Measurements from ENCODE around the gene NXNL1.
"Not testable (repeated sequence)": the region's sequence is repeated elsewhere in the genome, so short reads cannot be mapped to it uniquely, and the experiment has no call there.

Gene NXNL1

DNA sequence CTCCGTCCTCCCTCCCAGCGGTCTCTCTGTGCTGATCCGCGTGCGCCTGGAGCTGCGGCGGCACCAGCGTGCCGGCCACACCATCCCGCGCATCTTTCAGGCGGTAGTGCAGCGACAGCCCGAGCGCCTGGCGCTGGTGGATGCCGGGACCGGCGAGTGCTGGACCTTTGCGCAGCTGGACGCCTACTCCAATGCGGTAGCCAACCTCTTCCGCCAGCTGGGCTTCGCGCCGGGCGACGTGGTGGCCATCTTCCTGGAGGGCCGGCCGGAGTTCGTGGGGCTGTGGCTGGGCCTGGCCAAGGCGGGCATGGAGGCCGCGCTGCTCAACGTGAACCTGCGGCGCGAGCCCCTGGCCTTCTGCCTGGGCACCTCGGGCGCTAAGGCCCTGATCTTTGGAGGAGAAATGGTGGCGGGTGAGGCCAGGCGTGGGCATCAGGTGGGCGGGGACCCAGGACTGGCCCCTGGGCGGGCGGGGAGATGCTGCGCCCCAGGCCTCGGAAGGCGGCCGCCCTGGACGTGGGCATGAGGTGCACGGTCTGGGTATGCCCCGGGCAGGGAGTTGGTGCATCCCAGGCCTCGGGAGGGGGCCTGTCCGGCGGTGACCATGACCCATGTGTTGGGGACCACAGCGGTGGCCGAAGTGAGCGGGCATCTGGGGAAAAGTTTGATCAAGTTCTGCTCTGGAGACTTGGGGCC lies 26.0 kb upstream of the NXNL1 start:
- no peak for DNase-seq (ENCODE audit: low spot score)

DNA sequence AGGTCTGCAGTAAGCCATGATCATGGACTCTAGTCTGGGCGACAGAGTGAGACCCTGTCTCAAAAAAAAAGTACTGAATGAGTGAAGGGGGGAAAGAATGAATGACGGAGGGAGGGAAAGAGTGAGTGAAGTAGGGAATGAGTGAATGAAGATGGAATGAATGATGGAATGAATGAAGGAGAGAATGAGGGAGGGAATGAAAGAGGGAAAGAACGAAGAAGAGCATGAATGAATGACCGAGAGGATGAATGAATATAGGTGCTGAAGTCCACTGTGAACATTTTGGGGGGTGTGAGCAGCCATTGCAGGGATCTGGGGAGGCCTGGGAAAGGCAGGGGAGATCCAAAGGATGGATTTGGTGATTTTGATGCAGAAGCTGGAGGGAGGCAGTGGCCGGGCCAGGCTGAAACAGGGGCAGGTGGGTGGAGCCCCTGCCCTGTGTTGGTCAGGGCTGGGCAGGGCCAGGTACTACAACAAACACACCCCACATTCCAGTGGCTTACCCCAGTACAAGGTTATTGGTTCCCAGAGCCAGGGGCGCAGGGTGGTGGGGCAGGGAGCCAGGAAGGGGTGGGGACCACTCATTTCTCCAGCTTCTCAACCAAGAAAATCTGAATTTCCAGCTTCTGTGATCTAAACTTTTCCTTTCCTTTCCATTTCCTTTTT lies 23.9 kb upstream of the NXNL1 start:
- DNase-seq (ENCODE audit: low spot score): no peak

DNA sequence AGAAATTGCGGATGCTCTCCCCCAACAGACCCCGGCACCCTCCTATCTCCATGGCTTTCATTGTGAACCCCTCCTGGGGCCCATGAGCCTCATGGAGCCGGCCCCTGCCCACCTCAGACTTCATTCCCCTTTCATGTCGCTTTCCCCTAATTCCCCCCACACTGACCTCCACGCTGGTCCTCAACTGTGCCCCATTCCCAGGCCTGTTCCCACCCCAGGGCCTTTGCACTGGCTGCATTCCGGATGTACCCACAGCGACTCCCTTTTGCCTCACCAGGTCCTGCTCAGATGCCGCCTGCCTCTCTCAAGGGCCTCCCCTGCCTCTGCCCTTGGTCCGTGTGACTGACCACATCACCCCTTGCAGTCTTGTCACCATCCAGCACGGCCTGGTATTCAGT lies 22.9 kb upstream of the NXNL1 start:
- DNase-seq (ENCODE audit: low spot score): no peak

DNA sequence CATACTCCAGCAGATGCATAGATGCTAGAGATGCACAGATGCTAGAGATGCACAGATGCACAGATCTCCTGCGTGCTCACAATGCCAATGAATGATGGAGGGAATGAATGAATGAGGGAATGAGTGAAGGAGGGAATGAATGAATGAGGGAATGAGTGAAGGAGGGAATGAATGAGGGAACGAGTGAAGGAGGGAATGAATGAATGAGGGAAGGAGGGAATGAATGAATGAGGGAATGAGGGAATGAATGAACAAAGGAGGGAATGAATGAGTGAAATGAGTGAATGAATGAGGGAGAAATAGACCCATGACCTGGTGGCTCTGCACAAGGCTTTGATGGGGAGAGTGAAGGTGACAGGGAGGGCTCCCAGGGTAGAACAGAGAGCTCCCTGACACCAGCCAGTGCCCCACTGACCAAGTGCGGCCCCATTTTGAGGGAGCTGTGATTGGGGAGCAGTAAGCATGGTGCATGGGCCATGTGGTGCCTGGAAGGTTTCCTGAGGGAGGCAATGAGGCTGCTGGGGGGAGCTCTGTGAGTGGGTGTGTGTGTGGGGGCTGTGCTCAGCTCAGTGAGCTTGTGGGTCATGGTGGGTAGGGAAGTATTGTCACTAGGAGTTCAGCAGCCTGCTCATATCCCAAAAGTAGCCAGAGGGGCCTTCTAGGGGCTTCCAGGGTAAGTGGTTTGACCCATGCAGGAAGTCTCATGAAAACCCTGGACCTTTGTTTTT lies 22.3 kb upstream of the NXNL1 start:
- no peak for DNase-seq (ENCODE audit: low spot score)

DNA sequence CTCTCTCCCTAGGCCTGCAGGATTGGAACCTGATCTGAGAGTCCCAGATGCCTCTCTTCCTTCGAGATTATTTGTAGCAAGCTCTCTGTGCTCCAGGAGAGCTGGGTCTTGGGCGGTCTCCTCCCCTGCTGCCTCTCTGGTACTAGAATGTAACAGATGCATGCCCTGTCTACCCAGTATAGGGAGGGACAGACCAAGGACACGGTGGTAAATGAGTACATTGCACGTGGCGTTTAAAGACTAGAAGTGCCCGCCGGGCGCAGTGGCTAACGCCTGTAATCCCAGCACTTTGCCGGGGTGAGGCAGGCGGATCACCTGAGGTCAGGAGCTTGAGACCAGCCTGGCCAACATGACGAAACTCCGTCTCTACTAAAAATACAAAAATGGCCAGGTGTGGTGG lies 21.3 kb upstream of the NXNL1 start:
- DNase-seq (ENCODE audit: low spot score): no peak

DNA sequence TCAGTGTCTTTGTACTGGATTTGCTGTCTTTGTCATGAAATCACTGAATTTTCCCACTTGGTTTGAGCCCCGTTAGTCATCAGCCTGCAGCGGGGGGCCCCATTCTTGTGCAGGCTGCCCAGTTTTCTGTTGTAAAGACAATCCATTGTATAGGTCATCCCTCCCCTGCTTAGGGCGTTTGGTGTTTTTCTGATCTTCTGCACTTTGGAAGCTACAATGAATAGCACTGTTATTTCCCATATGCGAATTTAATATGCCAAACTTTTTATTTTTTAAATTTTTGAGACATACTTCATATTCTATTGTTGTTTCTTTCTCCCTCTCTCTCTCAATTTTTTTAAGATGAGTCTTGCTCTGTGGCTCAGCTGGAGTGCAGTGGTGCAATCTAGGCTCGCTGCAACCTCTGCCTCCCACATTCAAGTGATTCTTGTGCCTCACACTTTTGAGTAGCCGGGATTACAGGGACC lies 18.6 kb upstream of the NXNL1 start:
- DNase-seq (ENCODE audit: low spot score): peak; percentile 62

DNA sequence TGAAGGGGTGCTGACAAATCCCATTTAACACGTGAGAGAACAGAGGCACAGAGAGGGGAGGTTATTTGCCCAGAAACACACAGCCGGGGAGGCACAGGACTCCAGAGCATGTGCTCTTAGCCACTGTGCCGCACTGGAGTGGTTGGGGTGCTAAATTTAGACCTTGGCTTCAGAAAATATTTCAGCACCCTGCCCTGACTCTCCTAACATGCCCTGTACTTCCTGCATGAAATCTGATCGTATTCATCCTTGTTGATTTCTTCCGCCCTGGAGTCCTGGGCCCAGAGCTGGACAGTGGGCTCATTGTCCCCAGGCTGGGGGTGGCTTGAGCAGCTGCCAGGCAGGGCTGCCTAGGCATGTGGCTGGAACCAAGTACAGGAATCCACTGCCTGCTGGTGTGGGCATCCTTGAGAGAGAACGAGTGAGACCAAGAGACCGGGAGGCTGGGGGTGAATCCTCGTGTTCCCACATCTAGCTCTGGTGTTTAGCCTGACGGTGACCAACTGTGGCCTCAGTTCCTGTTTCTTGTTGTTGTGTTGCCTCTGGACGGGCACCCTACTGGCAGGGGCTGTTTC lies 14.9 kb upstream of the NXNL1 start:
- DNase-seq (ENCODE audit: low spot score): peak; percentile 31

DNA sequence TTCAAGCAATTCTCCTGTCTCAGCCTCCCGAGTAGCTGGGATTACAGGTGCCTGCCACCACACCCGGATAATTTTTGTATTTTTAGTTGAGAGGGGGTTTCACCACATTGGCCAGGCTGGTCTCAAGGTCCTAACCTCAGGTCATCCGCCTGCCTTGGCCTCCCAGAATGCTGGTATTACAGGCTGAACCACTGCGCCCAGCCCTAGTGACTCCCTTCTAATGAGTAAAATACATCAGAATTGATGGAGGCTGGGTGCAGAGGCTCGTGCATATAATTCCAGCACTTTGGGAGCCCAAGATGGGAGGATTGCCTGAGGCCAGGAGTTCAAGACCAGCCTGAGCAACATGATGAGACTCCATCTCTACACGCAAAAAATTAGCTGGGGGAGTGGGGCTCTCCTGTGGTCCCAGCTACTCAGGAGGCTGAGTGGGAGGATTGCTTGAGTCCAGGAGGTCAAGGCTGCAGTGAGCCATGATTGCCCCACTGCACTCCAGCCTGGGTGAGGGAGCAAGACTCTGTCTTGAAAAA lies 14.3 kb upstream of the NXNL1 start:
- DNase-seq (ENCODE audit: low spot score): not testable (repeated sequence)

DNA sequence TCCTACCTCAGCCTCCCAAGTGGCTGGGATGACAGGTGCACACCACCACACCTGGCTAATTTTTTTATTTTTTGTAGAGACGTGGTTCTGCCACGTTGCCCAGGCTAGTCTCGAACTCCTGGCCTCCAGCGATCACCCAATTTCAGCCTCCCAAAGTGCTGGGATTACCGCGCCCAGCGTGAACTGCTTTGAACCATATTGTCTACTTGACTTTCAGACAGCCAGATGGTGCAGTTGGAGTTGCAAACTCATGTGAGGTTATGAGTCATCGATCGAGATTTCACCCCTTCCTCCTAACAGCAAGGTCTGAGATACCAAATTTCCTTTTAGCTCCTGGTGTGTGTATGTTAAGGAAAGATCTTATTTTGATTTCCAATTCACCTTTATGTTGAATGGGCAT lies 12.3 kb upstream of the NXNL1 start:
- DNase-seq (ENCODE audit: low spot score): peak; percentile 47

DNA sequence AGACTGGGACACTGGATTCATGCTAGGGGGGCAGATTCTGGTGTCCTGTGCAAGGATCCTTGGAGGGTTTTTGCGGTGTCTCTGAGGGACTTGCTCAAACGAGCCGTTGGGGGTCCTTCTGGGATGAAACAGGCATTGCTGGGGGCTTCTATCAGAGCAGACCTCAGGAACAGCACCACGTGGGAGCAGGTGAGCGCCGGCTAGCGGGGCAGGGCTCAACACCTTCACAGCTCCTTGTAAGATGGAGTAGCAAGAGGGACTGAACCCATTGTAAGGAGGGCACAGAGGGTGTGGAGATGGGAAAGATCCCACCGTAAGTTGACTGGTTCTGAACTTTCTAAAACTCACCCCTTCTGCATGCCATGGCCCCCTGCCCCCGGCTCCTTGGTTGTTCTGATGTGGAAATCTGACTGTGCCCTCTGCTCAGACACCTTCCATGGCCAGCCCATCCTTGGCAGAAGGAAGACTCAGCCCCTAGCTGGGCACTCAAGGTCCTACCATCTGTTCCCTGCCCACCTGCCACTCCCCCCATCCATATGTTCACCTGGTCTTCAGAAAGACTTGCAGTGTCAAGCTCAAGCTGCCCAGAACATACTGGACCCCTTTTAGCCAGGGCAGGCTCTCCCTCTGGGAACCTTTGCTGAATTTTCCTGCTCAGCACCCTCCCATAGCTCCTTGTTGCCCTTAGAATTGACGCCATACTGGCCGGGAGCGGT lies 10.8 kb upstream of the NXNL1 start:
- no peak for DNase-seq (ENCODE audit: low spot score)

DNA sequence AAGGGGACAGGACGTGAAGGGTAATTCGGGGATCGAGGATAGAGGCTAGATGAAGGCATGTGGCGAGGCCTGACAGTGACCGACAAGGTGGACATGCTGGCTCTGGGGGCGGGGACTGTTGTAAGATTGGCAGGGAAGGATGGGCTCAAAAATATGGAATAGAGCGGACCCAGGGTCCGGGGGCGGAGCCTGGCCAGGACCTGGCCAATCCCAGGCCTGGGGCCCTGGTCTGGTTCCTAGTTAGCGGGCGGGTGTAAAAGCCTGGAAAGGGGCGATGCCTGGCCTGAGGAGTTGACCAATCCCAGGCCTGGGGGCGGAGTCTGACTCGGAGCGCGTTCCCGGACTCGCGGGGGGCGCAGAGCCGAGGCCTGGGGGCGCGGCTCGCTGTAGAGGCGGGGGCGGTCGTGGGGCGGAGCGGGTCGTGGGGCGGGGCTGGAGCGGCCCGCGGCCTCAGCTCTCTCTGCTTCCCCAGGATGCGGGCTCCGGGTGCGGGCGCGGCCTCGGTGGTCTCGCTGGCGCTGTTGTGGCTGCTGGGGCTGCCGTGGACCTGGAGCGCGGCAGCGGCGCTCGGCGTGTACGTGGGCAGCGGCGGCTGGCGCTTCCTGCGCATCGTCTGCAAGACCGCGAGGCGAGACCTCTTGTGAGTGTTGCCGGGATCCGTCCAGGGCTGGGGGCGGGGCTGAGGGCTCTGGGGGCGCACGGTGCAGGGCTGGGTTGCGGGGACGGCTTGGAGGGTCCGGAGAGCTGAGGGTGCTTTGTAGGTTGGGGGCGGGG lies 9.5 kb upstream of the NXNL1 start, which contains the start of gene SLC27A1:
SLC27A1 (plus strand) TSS at position 457 of the 774 bp plus-strand sequence; CDS start at position 474, 17 bp downstream.
- DNase-seq (ENCODE audit: low spot score): peak; percentile 98

DNA sequence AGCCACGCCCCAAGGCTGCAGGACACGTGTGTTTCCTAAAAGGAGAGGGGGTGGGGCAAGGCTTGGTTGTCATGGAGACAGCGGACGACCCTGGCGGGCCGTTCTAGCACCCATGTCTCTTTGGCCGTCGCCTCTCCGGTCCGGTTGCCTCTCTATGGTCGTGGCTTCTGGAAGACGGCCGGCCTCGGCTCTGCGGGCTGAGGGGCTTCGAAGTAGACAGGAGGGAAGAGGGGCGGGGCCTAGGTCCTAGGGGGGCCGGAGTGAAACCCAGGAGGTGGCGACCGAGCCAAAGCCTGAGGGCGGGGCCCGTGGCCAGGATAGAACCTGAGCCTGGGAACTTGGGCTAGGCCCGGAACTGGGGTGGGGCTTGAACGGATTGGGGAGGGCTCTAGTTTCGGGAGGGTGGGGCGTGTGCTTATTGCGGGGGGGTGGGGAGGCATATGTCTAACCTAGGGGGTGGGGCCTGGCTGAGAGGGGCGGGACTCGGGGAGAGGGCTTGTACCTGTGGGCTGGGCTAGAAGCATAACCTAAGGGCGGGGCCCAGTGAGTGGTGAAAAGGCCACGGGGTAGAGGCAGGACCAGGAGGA lies 8.8 kb upstream of the NXNL1 start:
- peak; percentile 92 for DNase-seq (ENCODE audit: low spot score)

DNA sequence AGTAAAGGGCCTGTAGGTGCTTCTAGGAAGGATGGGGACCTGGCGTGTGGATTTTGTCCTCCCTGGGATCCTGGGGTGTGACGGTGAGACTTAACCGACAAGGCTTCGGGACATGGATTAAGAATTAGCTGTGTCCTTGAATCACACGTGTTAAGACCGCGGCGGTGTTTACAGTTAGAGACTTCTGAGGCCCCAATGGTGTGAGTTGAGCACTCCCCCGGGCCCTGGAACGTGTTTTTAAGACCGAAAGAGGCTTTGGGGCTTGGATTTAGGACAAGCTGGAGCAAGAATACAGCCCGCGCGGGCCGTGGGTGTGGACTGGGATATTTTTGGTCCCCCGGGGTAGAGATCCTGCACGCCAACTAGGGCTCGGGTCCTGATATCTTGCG lies 8.4 kb upstream of the NXNL1 start:
- DNase-seq (ENCODE audit: low spot score): no peak

DNA sequence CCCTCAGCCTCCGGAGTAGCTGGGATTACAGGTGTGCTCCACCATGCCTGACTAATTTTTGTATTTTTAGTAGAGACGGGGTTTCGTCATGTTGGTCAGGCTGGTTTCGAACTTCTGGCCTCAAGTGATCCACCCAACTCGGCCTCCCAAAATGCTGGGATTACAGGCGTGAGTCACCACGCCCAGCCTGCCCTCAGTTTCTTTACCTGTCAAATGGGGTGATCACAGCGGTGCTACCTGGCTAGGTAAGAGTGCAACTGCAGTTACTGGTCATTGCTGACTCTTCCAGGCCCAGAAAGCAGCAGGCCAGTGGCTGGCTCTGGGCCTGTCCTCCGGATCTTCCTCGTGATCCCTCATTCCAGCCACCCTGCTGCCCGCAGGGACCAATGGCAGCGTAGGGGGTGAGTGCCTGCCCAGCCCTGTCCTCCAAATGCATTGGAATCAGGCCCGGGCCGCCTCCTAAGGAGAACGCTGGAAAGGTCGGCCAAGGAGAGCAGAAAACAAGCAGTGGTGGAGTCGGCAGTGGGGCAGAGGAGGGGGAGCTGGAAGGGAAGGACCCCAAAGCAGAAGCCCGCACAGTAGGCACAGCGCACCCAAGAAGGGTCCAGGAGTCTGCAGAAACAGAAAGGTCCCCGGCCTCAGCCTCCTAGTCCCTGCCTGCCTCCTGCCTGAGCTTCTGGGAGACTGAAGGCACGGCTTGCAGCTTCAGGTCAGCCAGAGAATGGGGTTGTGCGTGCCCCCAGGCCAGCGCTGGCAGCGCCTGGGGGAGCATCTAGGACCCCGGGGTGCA lies 7.8 kb upstream of the NXNL1 start:
- peak; percentile 47 for DNase-seq (ENCODE audit: low spot score)

DNA sequence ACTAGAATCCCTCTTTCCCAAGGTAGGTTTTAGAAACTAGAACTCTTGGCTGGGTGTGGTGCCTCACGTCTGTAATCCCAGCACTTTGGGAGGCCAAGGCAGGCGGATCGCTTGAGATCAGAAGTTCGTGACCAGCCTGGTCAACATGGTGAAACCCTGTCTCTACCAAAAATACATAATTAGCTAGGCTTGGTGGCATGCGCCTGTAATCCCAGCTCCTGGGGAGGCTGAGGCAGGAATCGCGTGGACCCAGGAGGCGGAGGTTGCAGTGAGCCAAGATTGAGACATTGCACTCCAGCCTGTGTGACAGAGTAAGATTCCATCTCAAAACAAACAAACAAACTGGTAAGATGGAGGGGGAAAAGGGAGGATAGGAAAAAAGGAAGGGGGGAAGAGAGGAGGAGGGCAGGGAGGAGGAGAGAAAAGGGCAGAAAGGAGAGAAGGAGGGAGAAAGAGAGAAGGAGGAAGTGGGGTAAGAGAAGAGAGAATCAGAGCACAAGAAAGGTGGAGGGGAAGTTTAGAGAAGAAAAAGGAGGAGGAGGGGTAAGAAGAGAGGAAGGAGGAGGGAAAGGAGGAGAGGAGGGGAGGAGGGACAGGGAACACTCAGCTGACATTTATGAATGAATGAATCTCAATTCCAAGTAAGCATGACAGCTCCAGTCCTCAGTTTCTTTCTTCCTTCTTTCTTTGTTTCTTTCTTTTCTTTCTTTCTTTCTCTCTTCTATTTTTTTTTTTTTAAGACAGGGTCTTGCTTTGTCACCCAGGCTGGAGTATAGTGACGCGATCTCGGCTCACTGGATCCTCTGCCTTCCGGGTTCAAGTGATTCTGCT lies 7.0 kb upstream of the NXNL1 start:
- no peak for DNase-seq (ENCODE audit: low spot score)

DNA sequence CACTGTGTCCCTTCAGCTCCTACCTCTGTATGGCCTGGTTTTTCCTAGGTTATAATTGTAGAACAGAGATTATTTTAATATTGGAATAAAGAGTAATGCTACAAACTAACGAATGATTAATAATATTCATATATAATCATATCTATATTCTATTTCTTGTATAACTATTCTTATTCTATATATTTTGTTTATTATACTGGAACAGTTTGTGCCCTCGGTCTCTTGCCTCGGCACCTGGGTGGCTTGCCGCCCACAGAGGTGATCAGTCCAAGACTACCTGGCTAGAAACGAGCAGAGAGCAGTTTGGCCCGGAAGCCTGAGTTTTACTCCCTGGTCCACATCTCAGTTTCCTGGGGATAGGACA lies 5.7 kb upstream of the NXNL1 start:
- DNase-seq (ENCODE audit: low spot score): no peak

DNA sequence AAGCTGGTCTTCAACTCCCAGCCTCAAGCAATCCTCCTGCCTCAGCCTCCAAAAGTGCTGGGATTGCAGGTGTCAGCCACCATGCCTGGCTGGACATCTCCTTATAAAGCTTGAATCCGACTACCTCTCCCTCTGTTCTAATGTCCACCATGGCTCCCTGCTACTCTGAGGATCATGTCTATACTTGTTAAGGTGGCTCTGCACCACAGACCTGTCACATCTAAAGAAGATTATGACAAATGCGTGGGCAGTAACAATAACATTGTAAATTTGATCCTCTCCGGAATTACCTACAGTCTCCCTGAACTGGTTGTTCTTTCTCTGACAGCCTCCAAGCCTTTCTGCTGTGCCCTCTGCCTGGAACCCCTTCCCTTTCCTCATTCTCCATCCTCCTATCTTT lies 1.8 kb downstream of the NXNL1 start:
- no peak for DNase-seq (ENCODE audit: low spot score)

DNA sequence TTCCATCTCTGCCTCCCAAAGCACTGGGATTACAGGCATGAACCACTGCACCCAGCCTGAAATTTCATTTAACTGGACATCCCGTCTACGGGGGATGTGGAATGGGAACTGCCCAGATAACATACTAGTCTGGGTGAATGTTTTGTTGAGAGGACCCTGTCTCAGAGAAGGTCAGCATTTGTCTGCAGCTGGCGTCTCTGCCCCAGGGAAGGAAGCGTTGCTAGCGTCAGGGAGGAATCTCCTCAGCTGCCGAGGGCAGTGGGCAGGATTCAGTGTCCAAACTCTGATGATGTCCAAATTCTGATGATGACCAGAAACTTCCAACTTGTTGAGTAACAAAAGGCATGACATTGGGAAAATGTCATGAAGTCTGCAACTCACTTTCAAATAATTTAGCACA lies 3.1 kb downstream of the NXNL1 start:
- DNase-seq (ENCODE audit: low spot score): no peak

DNA sequence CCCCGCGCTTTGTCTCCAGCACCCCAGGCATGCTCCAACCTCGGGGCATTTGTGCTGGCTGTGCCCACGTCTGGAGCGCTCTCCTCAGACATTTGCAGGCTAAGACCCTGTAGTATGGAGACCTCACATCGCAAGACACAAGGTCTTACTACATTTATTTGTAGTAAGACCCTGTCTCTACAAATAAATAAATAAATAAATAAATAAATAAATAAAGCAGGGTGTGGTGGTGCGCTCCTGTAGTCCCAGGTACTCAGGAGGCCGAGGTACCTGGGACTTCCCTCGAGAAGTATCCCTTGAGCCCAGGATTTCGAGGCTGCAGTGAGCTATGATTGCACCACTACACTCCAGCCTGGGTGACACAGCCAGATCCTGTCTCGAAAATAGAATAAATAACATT lies 4.6 kb downstream of the NXNL1 start:
- no peak for DNase-seq (ENCODE audit: low spot score)

All from AG08395 (cell line).